Upper lobe of left lung (tissue), 4 donors: ENCODE measurements around the gene PRKG1.

Source experiments
- EP300 ChIP-seq, 4 donors: sonication (generic); formaldehyde crosslinking; IDR thresholded peaks; one replicate each; pipeline ENCODE4 v1.5.1; 2017; ENCODE audit warnings: antibody characterized with exemption in 4 of 4, control low read depth in 2 of 4
- POLR2A ChIP-seq, 4 donors: fragments of 450-650 bp; IDR thresholded peaks; one replicate each; pipeline ENCODE4 v1.5.1; 2016 to 2017; ENCODE audit warnings: antibody characterized with exemption in 4 of 4, mild to moderate bottlenecking in 2 of 4
- POLR2AphosphoS5 ChIP-seq, 2 donors: sonication (generic); formaldehyde crosslinking; IDR thresholded peaks; one replicate each; pipeline ENCODE4 v1.5.1; 2017; ENCODE audit warnings: antibody characterized with exemption in 2 of 2
- TF ChIP-seq, protein P1 (sequence below), 6 experiments: fragments of 450-650 bp in 4 of 6; fragments of 200-600 bp in 2 of 6; sonication (generic) in 2 of 6; IDR thresholded peaks; one replicate each; pipeline ENCODE4 v1.5.1; 2016 to 2019; ENCODE audit warnings: antibody characterized with exemption in 6 of 6

DNA sequence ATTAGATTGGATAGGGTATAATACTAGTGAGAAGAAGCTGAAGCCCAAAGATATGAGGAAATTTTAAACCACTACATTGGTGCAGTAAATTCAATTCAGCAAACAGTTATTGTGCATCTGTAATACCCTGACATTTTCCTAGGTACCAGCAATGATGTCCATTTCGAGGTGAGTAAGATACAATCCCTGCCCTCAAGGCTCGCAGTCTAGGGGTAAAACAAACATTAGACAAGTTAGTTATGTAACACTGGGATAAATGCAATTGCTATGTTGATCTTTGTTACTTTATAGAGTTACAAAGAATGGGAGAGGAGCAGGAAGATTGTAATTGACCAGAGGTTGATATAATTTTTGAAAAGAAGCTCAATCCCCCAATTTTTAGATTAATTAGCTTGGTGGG, 168.1 kb downstream of the PRKG1 start:
- TF ChIP-seq, protein P1, sequence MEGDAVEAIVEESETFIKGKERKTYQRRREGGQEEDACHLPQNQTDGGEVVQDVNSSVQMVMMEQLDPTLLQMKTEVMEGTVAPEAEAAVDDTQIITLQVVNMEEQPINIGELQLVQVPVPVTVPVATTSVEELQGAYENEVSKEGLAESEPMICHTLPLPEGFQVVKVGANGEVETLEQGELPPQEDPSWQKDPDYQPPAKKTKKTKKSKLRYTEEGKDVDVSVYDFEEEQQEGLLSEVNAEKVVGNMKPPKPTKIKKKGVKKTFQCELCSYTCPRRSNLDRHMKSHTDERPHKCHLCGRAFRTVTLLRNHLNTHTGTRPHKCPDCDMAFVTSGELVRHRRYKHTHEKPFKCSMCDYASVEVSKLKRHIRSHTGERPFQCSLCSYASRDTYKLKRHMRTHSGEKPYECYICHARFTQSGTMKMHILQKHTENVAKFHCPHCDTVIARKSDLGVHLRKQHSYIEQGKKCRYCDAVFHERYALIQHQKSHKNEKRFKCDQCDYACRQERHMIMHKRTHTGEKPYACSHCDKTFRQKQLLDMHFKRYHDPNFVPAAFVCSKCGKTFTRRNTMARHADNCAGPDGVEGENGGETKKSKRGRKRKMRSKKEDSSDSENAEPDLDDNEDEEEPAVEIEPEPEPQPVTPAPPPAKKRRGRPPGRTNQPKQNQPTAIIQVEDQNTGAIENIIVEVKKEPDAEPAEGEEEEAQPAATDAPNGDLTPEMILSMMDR (IDR thresholded peaks at IDR 0.05), result no peak
- TF ChIP-seq POLR2A (IDR thresholded peaks at IDR 0.05) (no peak), EP300 (IDR thresholded peaks at IDR 0.05) (no peak), POLR2AphosphoS5 (IDR thresholded peaks at IDR 0.05) (no peak)
